GM10266 (cell line): ENCODE results near the gene NEK11.

Experiments
- DNase-seq: peaks from one replicate; pipeline ENCODE4 v3.0.0; 2012; ENCODE audit errors: extremely low spot score
- TF ChIP-seq, protein P1 (sequence below): IDR thresholded peaks from 2 replicates; pipeline ENCODE4 v1.5.1; 2012; ENCODE audit warnings: mild to moderate bottlenecking, low read depth; ENCODE audit not compliant: control insufficient read depth, insufficient read depth; ENCODE audit errors: missing control alignments

NEK11 gene

GRCh38 chr3:131381445-131382291 is 355.0 kb downstream of the NEK11 start, which contains the start of gene NUDT16:
Gene NUDT16 (plus strand): TSS chr3:131381774. CDS start chr3:131381805, 31 bp downstream.
- peak; percentile 96 for DNase-seq
- TF ChIP-seq, protein P1, sequence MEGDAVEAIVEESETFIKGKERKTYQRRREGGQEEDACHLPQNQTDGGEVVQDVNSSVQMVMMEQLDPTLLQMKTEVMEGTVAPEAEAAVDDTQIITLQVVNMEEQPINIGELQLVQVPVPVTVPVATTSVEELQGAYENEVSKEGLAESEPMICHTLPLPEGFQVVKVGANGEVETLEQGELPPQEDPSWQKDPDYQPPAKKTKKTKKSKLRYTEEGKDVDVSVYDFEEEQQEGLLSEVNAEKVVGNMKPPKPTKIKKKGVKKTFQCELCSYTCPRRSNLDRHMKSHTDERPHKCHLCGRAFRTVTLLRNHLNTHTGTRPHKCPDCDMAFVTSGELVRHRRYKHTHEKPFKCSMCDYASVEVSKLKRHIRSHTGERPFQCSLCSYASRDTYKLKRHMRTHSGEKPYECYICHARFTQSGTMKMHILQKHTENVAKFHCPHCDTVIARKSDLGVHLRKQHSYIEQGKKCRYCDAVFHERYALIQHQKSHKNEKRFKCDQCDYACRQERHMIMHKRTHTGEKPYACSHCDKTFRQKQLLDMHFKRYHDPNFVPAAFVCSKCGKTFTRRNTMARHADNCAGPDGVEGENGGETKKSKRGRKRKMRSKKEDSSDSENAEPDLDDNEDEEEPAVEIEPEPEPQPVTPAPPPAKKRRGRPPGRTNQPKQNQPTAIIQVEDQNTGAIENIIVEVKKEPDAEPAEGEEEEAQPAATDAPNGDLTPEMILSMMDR, result no peak

DNA sequence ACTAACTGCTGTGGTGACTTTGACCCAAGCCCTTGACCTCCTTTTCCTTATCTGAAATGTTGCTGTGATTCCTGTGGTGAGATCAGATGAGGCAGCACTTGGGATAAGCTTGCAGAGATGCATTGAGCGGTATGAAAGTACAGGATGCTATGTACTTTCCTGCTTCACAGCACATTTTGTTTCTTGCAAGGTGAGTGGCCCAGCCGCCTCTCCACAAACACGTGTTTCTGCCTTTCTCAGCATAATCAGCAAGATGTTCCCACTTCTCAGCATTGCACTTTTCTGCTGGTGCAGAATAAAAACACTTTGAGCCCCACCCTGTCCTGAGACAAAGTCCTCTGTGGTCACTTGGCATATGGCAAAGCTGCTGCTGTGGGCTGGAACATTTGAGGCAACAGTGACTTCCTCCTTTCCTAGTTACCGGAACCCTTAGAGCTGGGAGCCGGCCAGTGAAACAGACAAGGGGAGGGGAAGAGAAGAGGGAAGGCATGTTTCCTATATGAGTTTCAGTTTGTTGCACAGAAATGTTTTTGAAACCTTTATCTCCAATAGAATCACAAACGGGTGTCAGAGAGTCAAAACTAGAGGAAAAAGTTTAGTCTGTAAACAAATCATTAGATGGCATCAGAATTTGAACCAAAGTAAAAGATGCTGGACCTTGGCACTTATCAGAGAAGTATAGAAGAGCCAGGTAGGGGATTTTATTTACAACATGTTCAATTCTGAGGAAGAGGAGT is 359.9 kb downstream of the NEK11 start:
- TF ChIP-seq, protein P1, result no peak
- DNase-seq, result no peak

GRCh38 chr3:131387796-131388489 is 361.3 kb downstream of the NEK11 start:
- no peak for DNase-seq
- TF ChIP-seq, protein P1, result no peak

DNA sequence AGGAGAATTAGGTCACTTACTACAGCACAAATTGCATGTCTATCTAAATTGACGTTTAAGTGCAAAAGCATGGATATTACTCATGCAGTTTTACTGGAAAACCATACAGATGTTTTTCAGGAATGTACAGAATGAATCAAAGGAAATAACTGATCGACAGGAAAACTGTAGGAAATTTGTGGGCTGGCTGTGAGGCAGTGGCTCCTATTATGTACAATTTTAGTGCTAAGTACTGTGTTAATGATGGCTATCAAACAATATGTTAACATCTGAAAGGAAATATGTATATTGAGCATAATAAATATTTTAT is 361.8 kb downstream of the NEK11 start:
- no peak for DNase-seq
- TF ChIP-seq, protein P1, result no peak

GRCh38 chr3:131390331-131390730 is 363.7 kb downstream of the NEK11 start:
- DNase-seq, result no peak
- TF ChIP-seq, protein P1, result no peak

DNA sequence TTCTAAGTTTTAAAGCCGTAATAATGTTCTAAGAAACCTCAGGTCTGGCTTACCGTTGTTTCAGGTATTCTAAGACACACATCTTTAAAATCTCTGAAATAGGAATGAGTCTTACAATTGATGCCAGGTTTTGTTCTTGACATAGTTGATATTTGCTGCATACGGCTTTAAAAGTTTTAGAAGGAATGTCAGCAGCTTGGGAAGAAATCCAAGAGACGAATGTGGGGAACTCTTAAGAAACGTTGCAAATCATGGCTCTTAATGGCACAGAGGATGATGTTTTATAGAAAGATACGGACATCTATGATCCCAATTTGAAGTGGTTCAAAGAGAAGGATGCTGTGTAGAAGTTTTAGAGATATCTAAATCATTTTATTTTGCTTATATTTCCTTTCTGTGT is 366.4 kb downstream of the NEK11 start:
- no peak for DNase-seq
- TF ChIP-seq, protein P1, result no peak
